K562 (cell line): ENCODE results near the gene GPRC5B. TPM values are rescaled to one million over a fixed set of nuclear protein-coding genes. Genes with fewer than 3 reads are reported as not detected.

Source experiments
- ATAC-seq: fragments of 200-7000 bp; cut with Tn5 transposase; 3 replicates; pipeline ENCODE4 v1.9.1; 2020; ENCODE audit warnings: moderate library complexity
- BruUV-seq: library from RNA; stranded (reverse); fragments of 400-500 nt; replicated peaks from 2 replicates; lab custom pipeline; 2021; lab: Mats Ljungman, UMichigan
- CTCF ChIA-PET: fragments of 300-600 bp; formaldehyde crosslinking; extraction: SDS; loops from one replicate; lab custom pipeline; 2021; ENCODE audit warnings: low intra/inter-chr PET ratio; lab: Yijun Ruan, JAX
- POLR2A ChIA-PET: fragments of 300-600, 350-650 bp; sonication (Branson Sonifier 250); formaldehyde crosslinking; extraction: SDS; loops from one replicate; lab custom pipeline; 2021; ENCODE audit warnings: antibody characterized with exemption, inconsistent platforms; lab: Yijun Ruan, JAX
- DNase-seq, 4 experiments: peaks; one replicate each; pipeline versions ENCODE4 v3.0.0 to v3.0.0-alpha.2; 2011 to 2018; ENCODE audit warnings: low spot score in 3 of 4, mixed read lengths in 3 of 4; ENCODE audit errors: extremely low read depth in 1 of 4
- FAIRE-seq: peaks from 2 replicates; lab custom pipeline; 2011; peaks lifted over from hg19 to GRCh38; lab: Jason Lieb, UNC
- H2AFZ ChIP-seq: 2 replicates; pipeline ENCODE4 v1.6.0; 2011; ENCODE audit warnings: low read depth, low read length, control low read depth, inconsistent platforms
- H3K27ac ChIP-seq: fragments of 200-600 bp; 3 replicates; pipeline ENCODE4 v1.8.0; 2011; ENCODE audit warnings: low read depth, mild to moderate bottlenecking, control low read depth, inconsistent platforms, low read length, moderate library complexity, mixed read lengths; ENCODE audit errors: extremely low read depth
- H3K27me3 ChIP-seq, 2 experiments: fragments of 300-600 bp in 1 of 2; 2 replicates in 1 of 2; 3 replicates in 1 of 2; pipeline versions ENCODE4 v1.6.0 to v1.8.0; 2011; ENCODE audit warnings: inconsistent platforms in 2 of 2, low read length in 2 of 2, mild to moderate bottlenecking in 1 of 2, mixed read lengths in 1 of 2, moderate library complexity in 1 of 2; ENCODE audit not compliant: control insufficient read depth in 2 of 2, insufficient read depth in 2 of 2
- H3K36me3 ChIP-seq: fragments of 300-600 bp; 3 replicates; pipeline ENCODE4 v1.8.0; 2011; ENCODE audit warnings: mild to moderate bottlenecking, low read length, inconsistent platforms; ENCODE audit not compliant: control insufficient read depth, insufficient read depth
- H3K4me1 ChIP-seq, 2 experiments: fragments of 200-600 bp in 1 of 2; replicated peaks in 1 of 2; 2 replicates in 1 of 2; 3 replicates in 1 of 2; pipeline versions ENCODE4 v1.5.1 to v1.8.0; 2011; ENCODE audit warnings: inconsistent platforms in 2 of 2, low read length in 2 of 2, mild to moderate bottlenecking in 1 of 2, mixed read lengths in 1 of 2, moderate library complexity in 1 of 2; ENCODE audit not compliant: control insufficient read depth in 2 of 2, insufficient read depth in 2 of 2
- H3K4me2 ChIP-seq: 2 replicates; pipeline ENCODE4 v1.6.1; 2011; ENCODE audit warnings: low read length, control low read depth, inconsistent platforms, mixed read lengths; ENCODE audit not compliant: insufficient read depth
- H3K4me3 ChIP-seq: fragments of 200-600 bp; sonication (generic), shearing (Covaris generic); 2 replicates; pipeline ENCODE4 v1.5.1; 2016; ENCODE audit warnings: control low read depth, inconsistent platforms
- H3K79me2 ChIP-seq: fragments of 200-600 bp; 3 replicates; pipeline ENCODE4 v1.8.0; 2011; ENCODE audit warnings: low read length, inconsistent platforms; ENCODE audit not compliant: control insufficient read depth, insufficient read depth
- H3K9ac ChIP-seq, 2 experiments: 2 replicates each; pipeline versions ENCODE4 v1.6.0 to v1.6.1; 2011; ENCODE audit warnings: low read depth in 2 of 2, low read length in 2 of 2, control low read depth in 1 of 2, inconsistent platforms in 1 of 2, mild to moderate bottlenecking in 1 of 2, mixed read lengths in 1 of 2; ENCODE audit not compliant: insufficient read depth in 1 of 2
- H3K9me1 ChIP-seq: one replicate; pipeline ENCODE4 v1.6.0; 2011; ENCODE audit warnings: inconsistent platforms, mild to moderate bottlenecking, low read length, moderate library complexity; ENCODE audit not compliant: control insufficient read depth, insufficient read depth
- H3K9me3 ChIP-seq: replicated peaks from 2 replicates; pipeline ENCODE4 v1.5.1; 2011; ENCODE audit warnings: low read depth, low read length, inconsistent platforms; ENCODE audit not compliant: control insufficient read depth, insufficient read depth
- H4K20me1 ChIP-seq: replicated peaks from 2 replicates; pipeline ENCODE4 v1.6.1; 2011; ENCODE audit warnings: low read length, inconsistent platforms, mixed read lengths; ENCODE audit not compliant: control insufficient read depth, insufficient read depth
- CCNT2 ChIP-seq: IDR thresholded peaks from 2 replicates; pipeline ENCODE4 v1.6.1; 2011; ENCODE audit warnings: borderline replicate concordance, low read depth, mild to moderate bottlenecking, moderate library complexity, mixed read lengths, low read length; ENCODE audit not compliant: insufficient read length; ENCODE audit errors: extremely low read depth
- E2F5 ChIP-seq: sonication (generic); formaldehyde crosslinking; IDR thresholded peaks from 2 replicates; pipeline ENCODE4 v1.8.0; 2022; ENCODE audit warnings: mild to moderate bottlenecking, missing genetic modification reagents
- PHF8 ChIP-seq: fragments of 200-600 bp; sonication (generic); IDR thresholded peaks from 2 replicates; pipeline ENCODE4 v1.6.1; 2012; ENCODE audit warnings: mixed run types, mild to moderate bottlenecking, inconsistent platforms, low read length, moderate library complexity, borderline replicate concordance
- SAFB2 ChIP-seq: fragments of 200-400 bp; formaldehyde crosslinking; IDR thresholded peaks from 2 replicates; pipeline ENCODE4 v1.6.1; 2018; ENCODE audit warnings: borderline replicate concordance, low read length, low read depth, moderate library complexity; ENCODE audit not compliant: severe bottlenecking
- ZBTB11 ChIP-seq, 3 experiments: fragments of 200-800 bp in 1 of 3; fragments of 250-450 bp in 1 of 3; fragments of 450-650 bp in 1 of 3; sonication (Bioruptor Pico) in 1 of 3; sonication (Bioruptor generic) in 1 of 3; formaldehyde crosslinking in 1 of 3; IDR thresholded peaks; 2 replicates each; pipeline versions ENCODE4 v1.6.1 to v1.8.0; 2016 to 2022; ENCODE audit warnings: mild to moderate bottlenecking in 2 of 3, missing genetic modification characterization in 2 of 3, missing compliant biosample characterization in 1 of 3, moderate library complexity in 1 of 3
- ZNF324 ChIP-seq: fragments of 250-450 bp; sonication (Bioruptor Pico); IDR thresholded peaks from 2 replicates; pipeline ENCODE4 v1.4.0; 2020; ENCODE audit warnings: mild to moderate bottlenecking
- ZSCAN32 ChIP-seq: fragments of 450-650 bp; formaldehyde crosslinking; IDR thresholded peaks from 2 replicates; pipeline ENCODE4 v1.4.0; 2020; ENCODE audit warnings: mild to moderate bottlenecking, moderate library complexity
- WGBS: fragments of 100-300 bp; shearing (Covaris generic); methylation state at CpG from one replicate; pipeline ENCODE4 v1.1.6; 2016; ENCODE audit warnings: low coverage, mixed read lengths; ENCODE audit not compliant: insufficient coverage; ENCODE audit errors: missing lambda C conversion rate; 5-methylcytosine and 5-hydroxymethylcytosine counted together
- in situ Hi-C: fragments of 300-500 bp; cut with MboI; formaldehyde crosslinking; loops from 4 replicates; pipeline ENCODE4 v1.15.0; 2018; ENCODE audit warnings: inconsistent platforms, mixed read lengths
- intact Hi-C: fragments of 100-400 bp; cut with micrococcal nuclease; formaldehyde crosslinking; loops from 2 replicates; pipeline ENCODE4 v1.14.2; 2022
- polyA plus RNA-seq, 8 experiments: library from polyadenylated mRNA; depleted of rRNA in 4 of 8; stranded (reverse) in 5 of 8; unstranded in 3 of 8; fragments of >200 nt; fragmentation: Nextera tagmentation in 2 of 8; fragmentation: Illumina TruSeq in 1 of 8; extraction: Ambion mirVana in 2 of 8; extraction: Trizol in 1 of 8; gene quantifications; 2 replicates each; pipeline versions ENCODE4 v1.2.1 to v1.2.3, GENCODE V29; 2011 to 2014; ENCODE audit warnings: inconsistent platforms in 1 of 8, missing spikeins in 1 of 8
- total RNA-seq, 7 experiments: library from RNA; depleted of rRNA in 6 of 7; stranded (reverse); fragments of >200 nt in 6 of 7; fragmentation: Illumina TruSeq in 2 of 7; extraction: Trizol in 2 of 7; gene quantifications; 2 replicates each; pipeline versions ENCODE4 v1.2.1 to v1.2.3, GENCODE V29; 2011 to 2021; ENCODE audit warnings: low replicate concordance in 1 of 7

GPRC5B gene
- total and polyA plus RNA-seq, 9 of the 15 experiments (the other 6 are each of a cell fraction or from before 2014, with no cell fraction given): 0.65 to 5.5 (median 1.3) TPM

GRCh38 chr16:19854543-19854876 lies 30.1 kb downstream of the GPRC5B start:
- TF ChIP-seq ZNF324 (CRISPR knock-in tag) (no peak), PHF8 (no peak), CCNT2 (no peak), ZSCAN32 (CRISPR knock-in tag) (no peak), SAFB2 (no peak), E2F5 (CRISPR knock-in tag) (no peak), ZBTB11 (CRISPR knock-in tag; IDR thresholded peaks at IDR 0.05) (no peak)
- FAIRE-seq: no peak
- Histone ChIP-seq H3K36me3 (no peaks in the 10 kb centered on the region), H2AFZ (no peak overlapping the region), H3K27me3 (peaks cover 2 to 9% of the 10 kb centered on the region in 2 experiments; a peak in 1 of 5 replicates), H3K4me1 (no peaks in the 10 kb centered on the region), H3K79me2 (no peaks in the 10 kb centered on the region), H3K9me1 (no peaks in the 10 kb centered on the region), H4K20me1 (no peaks in the 10 kb centered on the region), H3K4me2 (no peak overlapping the region), H3K4me3 (no peak overlapping the region), H3K27ac (no peak overlapping the region), H3K9ac (no peak overlapping the region), H3K9me3 (no peaks in the 10 kb centered on the region)
- POLR2A ChIA-PET: no interaction called here
- no TSS peak for BruUV-seq
- CTCF ChIA-PET: no interaction called here
- in situ Hi-C loops: no loop called here
- WGBS: 20% methylated on average over 6 of the region's 6 CpGs
- ATAC-seq: no peak
- intact Hi-C loops: no loop called here
- DNase-seq: no peak
